ENCODE results near the gene DEPDC5. TPM values are rescaled to one million over a fixed set of nuclear protein-coding genes. Genes with fewer than 3 reads are reported as not detected.
A peak's percentile ranks its signal among the peaks of the same experiment; 100 is the strongest.

Gene DEPDC5
- total RNA-seq, 1 experiment from 2014 or later, result 40.2 TPM

- no peak for DNase-seq
- H3K79me2 ChIP-seq (ENCODE audit: low read length), result no peaks in the 10 kb centered on the region; the same call in 1 of the 2 replicates
- H3K4me1 ChIP-seq (ENCODE audit: low read length), result no peaks in the 10 kb centered on the region
- no peaks in the 10 kb centered on the region for H3K27me3 ChIP-seq (ENCODE audit: low read length)
- H3K9ac ChIP-seq (ENCODE audit: low read length), result no peak overlapping the region
- no peaks in the 10 kb centered on the region for H3K9me2 ChIP-seq (replicated peaks; ENCODE audit: insufficient read depth, low read length)
- no peaks in the 10 kb centered on the region for H4K20me1 ChIP-seq (ENCODE audit: insufficient read depth, low read depth, low read length)
- peaks cover 42% of the 10 kb centered on the region; the same call in 1 of the 2 replicates for H3K36me3 ChIP-seq (ENCODE audit: insufficient read depth, low read length)
- no peak overlapping the region for H3K4me2 ChIP-seq (ENCODE audit: low read depth, low read length, poor library complexity, severe bottlenecking)
- no peak overlapping the region for H2AFZ ChIP-seq (ENCODE audit: low read length)
- H3K4me3 ChIP-seq (ENCODE audit: low read length), result no peak overlapping the region
- no peak overlapping the region for H3K27ac ChIP-seq (ENCODE audit: low read length)
- no peaks in the 10 kb centered on the region for H3K9me3 ChIP-seq (ENCODE audit: low read length)
These were observed 68.7 kb downstream of the DEPDC5 start for GRCh38 chr22:31822523-31822922.

DNA sequence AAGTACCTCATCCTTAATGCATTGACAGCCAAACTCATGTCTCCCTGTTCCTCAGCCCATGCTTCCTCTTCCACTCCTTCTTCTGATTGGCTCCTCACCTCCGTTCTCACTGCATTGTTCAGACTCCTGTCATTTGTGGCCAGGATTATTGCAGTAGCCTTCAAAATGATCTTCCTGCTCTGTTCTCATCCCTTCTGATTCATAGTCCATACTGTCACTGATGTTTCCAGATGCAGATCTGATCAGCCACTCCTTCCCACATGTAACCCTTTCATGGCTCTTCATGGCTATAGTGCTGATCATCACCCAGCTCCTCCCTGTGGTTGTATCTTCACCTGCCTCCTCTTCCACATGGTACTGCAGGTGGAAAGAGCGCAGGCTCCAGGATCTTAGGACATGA, 71.7 kb downstream of the DEPDC5 start:
- no peaks in the 10 kb centered on the region for H3K9me2 ChIP-seq (replicated peaks; ENCODE audit: insufficient read depth, low read length)
- H3K9ac ChIP-seq (ENCODE audit: low read length), result no peak overlapping the region
- H3K79me2 ChIP-seq (ENCODE audit: low read length), result no peaks in the 10 kb centered on the region; the same call in 1 of the 2 replicates
- H3K27ac ChIP-seq (ENCODE audit: low read length), result no peak overlapping the region
- H4K20me1 ChIP-seq (ENCODE audit: insufficient read depth, low read depth, low read length), result no peaks in the 10 kb centered on the region
- H3K27me3 ChIP-seq (ENCODE audit: low read length), result no peaks in the 10 kb centered on the region
- H3K4me2 ChIP-seq (ENCODE audit: low read depth, low read length, poor library complexity, severe bottlenecking), result no peak overlapping the region
- H2AFZ ChIP-seq (ENCODE audit: low read length), result no peak overlapping the region
- H3K4me3 ChIP-seq (ENCODE audit: low read length), result no peak overlapping the region
- no peaks in the 10 kb centered on the region for H3K4me1 ChIP-seq (ENCODE audit: low read length)
- DNase-seq, result no peak
- no peaks in the 10 kb centered on the region for H3K9me3 ChIP-seq (ENCODE audit: low read length)
- peaks cover 34% of the 10 kb centered on the region; the same call in 1 of the 2 replicates for H3K36me3 ChIP-seq (ENCODE audit: insufficient read depth, low read length)

GRCh38 chr22:31826443-31826842, 72.6 kb downstream of the DEPDC5 start:
- no peaks in the 10 kb centered on the region; the same call in 1 of the 2 replicates for H3K79me2 ChIP-seq (ENCODE audit: low read length)
- H3K27me3 ChIP-seq (ENCODE audit: low read length), result no peaks in the 10 kb centered on the region
- H2AFZ ChIP-seq (ENCODE audit: low read length), result no peak overlapping the region
- no peak overlapping the region for H3K9ac ChIP-seq (ENCODE audit: low read length)
- H3K9me3 ChIP-seq (ENCODE audit: low read length), result no peaks in the 10 kb centered on the region
- H3K27ac ChIP-seq (ENCODE audit: low read length), result no peak overlapping the region
- H3K4me3 ChIP-seq (ENCODE audit: low read length), result no peak overlapping the region
- DNase-seq, result no peak
- H3K36me3 ChIP-seq (ENCODE audit: insufficient read depth, low read length), result peaks cover 37% of the 10 kb centered on the region; the same call in 1 of the 2 replicates
- no peaks in the 10 kb centered on the region for H4K20me1 ChIP-seq (ENCODE audit: insufficient read depth, low read depth, low read length)
- no peaks in the 10 kb centered on the region for H3K4me1 ChIP-seq (ENCODE audit: low read length)
- no peak overlapping the region for H3K4me2 ChIP-seq (ENCODE audit: low read depth, low read length, poor library complexity, severe bottlenecking)
- H3K9me2 ChIP-seq (replicated peaks; ENCODE audit: insufficient read depth, low read length), result no peaks in the 10 kb centered on the region

- Histone ChIP-seq H3K79me2 (ENCODE audit: low read length) (peaks cover 3% of the 10 kb centered on the region; the same call in 1 of the 2 replicates), H3K4me2 (ENCODE audit: low read depth, low read length, poor library complexity, severe bottlenecking) (no peak overlapping the region), H3K9me2 (replicated peaks; ENCODE audit: insufficient read depth, low read length) (no peaks in the 10 kb centered on the region), H4K20me1 (ENCODE audit: insufficient read depth, low read depth, low read length) (no peaks in the 10 kb centered on the region), H2AFZ (ENCODE audit: low read length) (no peak overlapping the region), H3K9ac (ENCODE audit: low read length) (no peak overlapping the region), H3K9me3 (ENCODE audit: low read length) (no peaks in the 10 kb centered on the region), H3K27me3 (ENCODE audit: low read length) (no peaks in the 10 kb centered on the region), H3K27ac (ENCODE audit: low read length) (no peak overlapping the region), H3K36me3 (ENCODE audit: insufficient read depth, low read length) (peaks cover 33% of the 10 kb centered on the region), H3K4me3 (ENCODE audit: low read length) (no peak overlapping the region), H3K4me1 (ENCODE audit: low read length) (peaks cover 16% of the 10 kb centered on the region)
- no peak for DNase-seq
These were observed 74.9 kb downstream of the DEPDC5 start for GRCh38 chr22:31828739-31829138.

GRCh38 chr22:31829505-31829904, 75.7 kb downstream of the DEPDC5 start:
- Histone ChIP-seq H3K9me2 (replicated peaks; ENCODE audit: insufficient read depth, low read length) (no peaks in the 10 kb centered on the region), H3K9ac (ENCODE audit: low read length) (no peak overlapping the region), H2AFZ (ENCODE audit: low read length) (no peak overlapping the region), H3K27ac (ENCODE audit: low read length) (peak overlapping the region; percentile 34), H3K4me1 (ENCODE audit: low read length) (peaks cover 18% of the 10 kb centered on the region), H3K36me3 (ENCODE audit: insufficient read depth, low read length) (peaks cover 34% of the 10 kb centered on the region), H3K9me3 (ENCODE audit: low read length) (no peaks in the 10 kb centered on the region), H3K79me2 (ENCODE audit: low read length) (peaks cover 3% of the 10 kb centered on the region; the same call in 1 of the 2 replicates), H4K20me1 (ENCODE audit: insufficient read depth, low read depth, low read length) (no peaks in the 10 kb centered on the region), H3K4me3 (ENCODE audit: low read length) (no peak overlapping the region), H3K27me3 (ENCODE audit: low read length) (no peaks in the 10 kb centered on the region), H3K4me2 (ENCODE audit: low read depth, low read length, poor library complexity, severe bottlenecking) (no peak overlapping the region)
- no peak for DNase-seq

DNA sequence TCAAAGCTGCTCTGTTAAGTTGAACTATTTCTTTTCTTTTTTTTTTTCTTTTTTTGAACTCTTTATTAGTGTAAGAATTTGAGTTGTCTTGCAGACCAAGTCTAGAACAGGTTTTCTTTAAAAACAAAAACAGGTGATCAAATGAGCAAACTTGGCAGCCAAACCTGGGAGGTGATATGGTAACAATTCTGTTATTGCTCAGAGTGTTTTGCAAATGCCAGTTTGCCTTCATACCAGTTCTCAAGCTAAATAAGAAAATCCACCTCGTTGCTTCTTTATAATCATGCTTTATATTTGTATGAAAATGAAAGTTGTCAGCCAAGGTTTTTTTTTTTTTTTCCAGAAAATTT, 76.9 kb downstream of the DEPDC5 start:
- Histone ChIP-seq H2AFZ (ENCODE audit: low read length) (no peak overlapping the region), H3K27me3 (ENCODE audit: low read length) (no peaks in the 10 kb centered on the region), H3K4me3 (ENCODE audit: low read length) (no peak overlapping the region), H3K36me3 (ENCODE audit: insufficient read depth, low read length) (peaks cover 30% of the 10 kb centered on the region), H3K9me2 (replicated peaks; ENCODE audit: insufficient read depth, low read length) (no peaks in the 10 kb centered on the region), H3K4me1 (ENCODE audit: low read length) (peaks cover 18% of the 10 kb centered on the region), H3K9ac (ENCODE audit: low read length) (no peak overlapping the region), H3K79me2 (ENCODE audit: low read length) (peaks cover 3% of the 10 kb centered on the region; the same call in 1 of the 2 replicates), H4K20me1 (ENCODE audit: insufficient read depth, low read depth, low read length) (no peaks in the 10 kb centered on the region), H3K9me3 (ENCODE audit: low read length) (no peaks in the 10 kb centered on the region), H3K4me2 (ENCODE audit: low read depth, low read length, poor library complexity, severe bottlenecking) (no peak overlapping the region), H3K27ac (ENCODE audit: low read length) (no peak overlapping the region)
- no peak for DNase-seq

GRCh38 chr22:31833930-31834329, 80.1 kb downstream of the DEPDC5 start:
- peaks cover 18% of the 10 kb centered on the region for H3K4me1 ChIP-seq (ENCODE audit: low read length)
- H4K20me1 ChIP-seq (ENCODE audit: insufficient read depth, low read depth, low read length), result no peaks in the 10 kb centered on the region
- H3K9me2 ChIP-seq (replicated peaks; ENCODE audit: insufficient read depth, low read length), result no peaks in the 10 kb centered on the region
- H3K4me3 ChIP-seq (ENCODE audit: low read length), result no peak overlapping the region
- H3K27me3 ChIP-seq (ENCODE audit: low read length), result no peaks in the 10 kb centered on the region
- peak overlapping the region; percentile 49 for H3K27ac ChIP-seq (ENCODE audit: low read length)
- H3K36me3 ChIP-seq (ENCODE audit: insufficient read depth, low read length), result peaks cover 17% of the 10 kb centered on the region
- no peak overlapping the region for H2AFZ ChIP-seq (ENCODE audit: low read length)
- H3K79me2 ChIP-seq (ENCODE audit: low read length), result peaks cover 3% of the 10 kb centered on the region; the same call in 1 of the 2 replicates
- H3K9ac ChIP-seq (ENCODE audit: low read length), result no peak overlapping the region
- H3K9me3 ChIP-seq (ENCODE audit: low read length), result no peaks in the 10 kb centered on the region
- peak overlapping the region; percentile 19 for H3K4me2 ChIP-seq (ENCODE audit: low read depth, low read length, poor library complexity, severe bottlenecking)
- DNase-seq, result no peak

DNA sequence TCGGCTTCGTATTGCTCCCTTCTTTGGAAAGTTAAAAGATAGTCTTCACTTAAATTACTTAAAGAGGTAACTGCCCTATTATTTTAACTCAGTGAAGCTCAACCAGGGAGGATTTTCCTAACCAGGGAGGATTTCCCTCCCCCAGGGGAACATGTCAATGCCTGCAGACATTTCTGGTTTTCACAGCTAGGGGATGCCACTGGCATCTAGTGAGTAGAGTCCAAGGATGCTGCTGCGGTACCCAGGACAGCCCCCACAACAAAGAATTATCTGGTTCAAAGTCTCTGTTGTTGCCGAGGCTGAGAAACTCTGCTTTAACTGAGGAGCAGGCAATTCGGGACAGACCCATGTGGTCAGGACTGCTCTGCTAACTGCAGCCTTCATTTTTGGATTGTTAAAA, 82.2 kb downstream of the DEPDC5 start:
- H3K27ac ChIP-seq (ENCODE audit: low read length), result no peak overlapping the region
- H4K20me1 ChIP-seq (ENCODE audit: insufficient read depth, low read depth, low read length), result no peaks in the 10 kb centered on the region
- no peak overlapping the region for H2AFZ ChIP-seq (ENCODE audit: low read length)
- peaks cover 16% of the 10 kb centered on the region for H3K36me3 ChIP-seq (ENCODE audit: insufficient read depth, low read length)
- H3K9ac ChIP-seq (ENCODE audit: low read length), result no peak overlapping the region
- no peaks in the 10 kb centered on the region for H3K9me3 ChIP-seq (ENCODE audit: low read length)
- H3K79me2 ChIP-seq (ENCODE audit: low read length), result peaks cover 3% of the 10 kb centered on the region; the same call in 1 of the 2 replicates
- no peaks in the 10 kb centered on the region for H3K27me3 ChIP-seq (ENCODE audit: low read length)
- no peaks in the 10 kb centered on the region for H3K9me2 ChIP-seq (replicated peaks; ENCODE audit: insufficient read depth, low read length)
- no peak overlapping the region for H3K4me3 ChIP-seq (ENCODE audit: low read length)
- DNase-seq, result no peak
- peaks cover 35% of the 10 kb centered on the region for H3K4me1 ChIP-seq (ENCODE audit: low read length)
- H3K4me2 ChIP-seq (ENCODE audit: low read depth, low read length, poor library complexity, severe bottlenecking), result no peak overlapping the region
